Measurements from ENCODE around the gene WDR35.

WDR35 gene

GRCh38 chr2:19989667-19990415, at the start of gene WDR35:
Gene WDR35 (minus strand): TSS chr2:19990105. CDS start chr2:19990015, 90 bp downstream.
- DNase-seq, result peak; percentile 21 to 93 (median 81)

GRCh38 chr2:20037660-20038059, 47.8 kb upstream of the WDR35 start:
- no peak for DNase-seq

- DNase-seq, result no peak
These were observed 46.2 kb upstream of the WDR35 start for GRCh38 chr2:20035955-20036666.

GRCh38 chr2:20034821-20035220, 44.9 kb upstream of the WDR35 start:
- no peak for DNase-seq

- DNase-seq, result no peak
These were observed 44.3 kb upstream of the WDR35 start for GRCh38 chr2:20034218-20034617.

GRCh38 chr2:20033322-20033721, 43.4 kb upstream of the WDR35 start:
- no peak for DNase-seq

GRCh38 chr2:20030224-20030623, 40.3 kb upstream of the WDR35 start:
- DNase-seq, result no peak

- DNase-seq, result no peak
These were observed 38.0 kb upstream of the WDR35 start for GRCh38 chr2:20027705-20028434.

GRCh38 chr2:20027260-20027677, 37.4 kb upstream of the WDR35 start:
- no peak for DNase-seq

- DNase-seq, result no peak
These were observed 35.3 kb upstream of the WDR35 start for GRCh38 chr2:20025065-20025786.

GRCh38 chr2:20023688-20024087, 33.8 kb upstream of the WDR35 start:
- no peak for DNase-seq

- DNase-seq, result no peak
These were observed 31.6 kb upstream of the WDR35 start for GRCh38 chr2:20021405-20022009.

- no peak for DNase-seq
These were observed 29.8 kb upstream of the WDR35 start for GRCh38 chr2:20019747-20020146.

- no peak for DNase-seq
These were observed 28.8 kb upstream of the WDR35 start for GRCh38 chr2:20018601-20019152.

- no peak for DNase-seq
These were observed 26.4 kb upstream of the WDR35 start for GRCh38 chr2:20016346-20016745.

- peak in 2 of 51 donors; percentile 1 to 50 for DNase-seq
These were observed 25.7 kb upstream of the WDR35 start for GRCh38 chr2:20015482-20016083.

GRCh38 chr2:20013126-20013849, 23.4 kb upstream of the WDR35 start:
- no peak for DNase-seq

- DNase-seq, result no peak
These were observed 22.6 kb upstream of the WDR35 start, which contains the start of gene MATN3 for GRCh38 chr2:20012282-20013125. Gene MATN3 (minus strand): TSS chr2:20012668. CDS start chr2:20012631, 37 bp downstream.

GRCh38 chr2:20012032-20012281, 22.1 kb upstream of the WDR35 start:
- DNase-seq, result no peak
